IMR-90 (cell line): ENCODE results near the gene AQP1. TPM values are rescaled to one million over a fixed set of nuclear protein-coding genes. Genes with fewer than 3 reads are reported as not detected.

Experiments used
- ATAC-seq: fragments of 200-7000 bp; cut with Tn5 transposase; 2 replicates; pipeline ENCODE4 v1.9.1; 2020; ENCODE audit warnings: low read depth, mild to moderate bottlenecking, moderate library complexity
- BruUV-seq: library from RNA; stranded (reverse); fragments of 400-500 nt; replicated peaks from 2 replicates; lab custom pipeline; 2021; lab: Mats Ljungman, UMichigan
- CTCF ChIA-PET: fragments of 300-600 bp; formaldehyde crosslinking; extraction: SDS; loops from one replicate; lab custom pipeline; 2021; ENCODE audit warnings: antibody characterized with exemption; lab: Yijun Ruan, JAX
- POLR2A ChIA-PET: fragments of 300-600 bp; sonication (Branson Sonifier 250); formaldehyde crosslinking; loops from one replicate; lab custom pipeline; 2022; ENCODE audit warnings: antibody characterized with exemption; ENCODE audit not compliant: unreplicated experiment; lab: Charles Lee
- DNase-seq: peaks from one replicate; pipeline ENCODE4 v3.0.0; 2013
- H2AFZ ChIP-seq: replicated peaks from 2 replicates; pipeline ENCODE3; 2013; ENCODE audit warnings: low read length, mild to moderate bottlenecking; ENCODE audit not compliant: poor library complexity
- H2AK5ac ChIP-seq: 2 replicates; pipeline ENCODE4 v1.6.1; 2013; ENCODE audit warnings: low read depth, low read length, inconsistent platforms
- H2AK9ac ChIP-seq: replicated peaks from 2 replicates; pipeline ENCODE3; 2013; ENCODE audit warnings: mild to moderate bottlenecking, low read depth, low read length, moderate library complexity; ENCODE audit not compliant: poor library complexity
- H2BK120ac ChIP-seq: 2 replicates; pipeline ENCODE4 v1.6.1; 2013; ENCODE audit warnings: low read depth, low read length, inconsistent platforms
- H2BK15ac ChIP-seq: 3 replicates; pipeline ENCODE4 v1.6.1; 2013; ENCODE audit warnings: low read depth, low read length, inconsistent platforms
- H2BK20ac ChIP-seq: 2 replicates; pipeline ENCODE4 v1.6.1; 2013; ENCODE audit warnings: low read depth, mild to moderate bottlenecking, inconsistent platforms, low read length, moderate library complexity
- H2BK5ac ChIP-seq: 2 replicates; pipeline ENCODE4 v1.6.1; 2013; ENCODE audit warnings: mild to moderate bottlenecking, low read depth, low read length, inconsistent platforms; ENCODE audit not compliant: poor library complexity, severe bottlenecking
- H3K14ac ChIP-seq: replicated peaks from 2 replicates; pipeline ENCODE4 v1.6.1; 2013; ENCODE audit warnings: low read depth, low read length, inconsistent platforms
- H3K18ac ChIP-seq: 2 replicates; pipeline ENCODE4 v1.6.1; 2013; ENCODE audit warnings: low read depth, low read length, control low read depth
- H3K23ac ChIP-seq: 2 replicates; pipeline ENCODE4 v1.6.1; 2013; ENCODE audit warnings: low read depth, low read length, inconsistent platforms
- H3K27ac ChIP-seq: 2 replicates; pipeline ENCODE4 v1.5.1; 2013; ENCODE audit warnings: mild to moderate bottlenecking, control low read depth, low read length; ENCODE audit not compliant: insufficient read depth
- H3K27me3 ChIP-seq: 2 replicates; pipeline ENCODE4 v1.6.1; 2013; ENCODE audit warnings: low read length; ENCODE audit not compliant: control insufficient read depth, insufficient read depth
- H3K36me3 ChIP-seq: 2 replicates; pipeline ENCODE4 v1.6.1; 2013; ENCODE audit warnings: low read length, mixed read lengths; ENCODE audit not compliant: control insufficient read depth, insufficient read depth
- H3K4ac ChIP-seq: 2 replicates; pipeline ENCODE4 v1.6.1; 2013; ENCODE audit warnings: low read depth, low read length, inconsistent platforms
- H3K4me1 ChIP-seq: 2 replicates; pipeline ENCODE4 v1.6.1; 2013; ENCODE audit warnings: low read length, mixed read lengths; ENCODE audit not compliant: control insufficient read depth, insufficient read depth
- H3K4me2 ChIP-seq: 2 replicates; pipeline ENCODE4 v1.6.1; 2013; ENCODE audit warnings: low read depth, mild to moderate bottlenecking, control low read depth, low read length, moderate library complexity
- H3K4me3 ChIP-seq: 2 replicates; pipeline ENCODE4 v1.5.1; 2013; ENCODE audit warnings: low read depth, mild to moderate bottlenecking, control low read depth, low read length, moderate library complexity; ENCODE audit not compliant: insufficient read depth
- H3K56ac ChIP-seq: 2 replicates; pipeline ENCODE4 v1.6.1; 2013; ENCODE audit warnings: low read length, inconsistent platforms; ENCODE audit not compliant: insufficient read depth; ENCODE audit errors: extremely low read depth
- H3K79me1 ChIP-seq, 2 experiments: 2 replicates each; pipeline ENCODE4 v1.6.1; 2013; ENCODE audit warnings: low read length in 2 of 2, inconsistent platforms in 1 of 2, low read depth in 1 of 2
- H3K9ac ChIP-seq: 2 replicates; pipeline ENCODE4 v1.6.1; 2013; ENCODE audit warnings: low read depth, low read length, control low read depth
- H3K9me1 ChIP-seq: 2 replicates; pipeline ENCODE4 v1.6.1; 2013; ENCODE audit warnings: low read length, inconsistent platforms; ENCODE audit not compliant: insufficient read depth
- H3K9me3 ChIP-seq: 2 replicates; pipeline ENCODE4 v1.6.1; 2013; ENCODE audit warnings: low read length; ENCODE audit not compliant: control insufficient read depth, insufficient read depth
- H4K20me1 ChIP-seq: 2 replicates; pipeline ENCODE4 v1.6.1; 2013; ENCODE audit warnings: low read length, inconsistent platforms; ENCODE audit not compliant: insufficient read depth
- H4K5ac ChIP-seq: 2 replicates; pipeline ENCODE4 v1.6.1; 2013; ENCODE audit warnings: mild to moderate bottlenecking, low read depth, low read length, control low read depth
- H4K8ac ChIP-seq, 2 experiments: 2 replicates each; pipeline ENCODE4 v1.6.1; 2013; ENCODE audit warnings: low read depth in 2 of 2, low read length in 2 of 2, control low read depth in 1 of 2, inconsistent platforms in 1 of 2
- H4K91ac ChIP-seq: 2 replicates; pipeline ENCODE4 v1.6.1; 2013; ENCODE audit warnings: low read depth, low read length, inconsistent platforms; ENCODE audit not compliant: insufficient read depth
- CHD1 ChIP-seq: IDR thresholded peaks from 2 replicates; pipeline ENCODE4 v1.6.1; 2012; ENCODE audit warnings: low read depth, low read length, improper control_type of control experiment
- NFE2L2 ChIP-seq: fragments of 150-350 bp; IDR thresholded peaks from 2 replicates; pipeline ENCODE4 v1.6.1; 2016; ENCODE audit warnings: low read depth, mild to moderate bottlenecking, low read length
- RFX5 ChIP-seq: IDR thresholded peaks from 2 replicates; pipeline ENCODE4 v1.8.0; 2012; ENCODE audit warnings: low read depth, mild to moderate bottlenecking, low read length, moderate library complexity
- WGBS, 2 experiments: methylation state at CpG; one replicate each; pipeline versions ENCODE4 v1.1.5 to v1.1.7; 2013; ENCODE audit warnings: missing lambda C conversion rate in 2 of 2; ENCODE audit not compliant: insufficient read length in 1 of 2; ENCODE audit errors: extremely low coverage in 2 of 2; 5-methylcytosine and 5-hydroxymethylcytosine counted together
- dilution Hi-C: fragments of 300-500 bp; cut with HindIII; formaldehyde crosslinking; loops from one replicate; pipeline ENCODE4 v1.14.3; 2018; ENCODE audit warnings: low sequenced_read_pairs; ENCODE audit not compliant: unreplicated experiment
- in situ Hi-C: fragments of 300-500 bp; cut with MboI; formaldehyde crosslinking; loops from 3 replicates; pipeline ENCODE4 v1.14.3; 2019; ENCODE audit warnings: low sequenced_read_pairs, inconsistent platforms, mixed read lengths
- intact Hi-C: fragments of 100-400 bp; cut with micrococcal nuclease; formaldehyde crosslinking; loops from 2 replicates; pipeline ENCODE4 v1.10.0; 2022
- polyA plus RNA-seq, 3 experiments: library from polyadenylated mRNA; depleted of rRNA; stranded (reverse); fragments of >200 nt; gene quantifications; 2 replicates each; pipeline ENCODE4 v1.2.3, GENCODE V29; 2012; ENCODE audit warnings: low replicate concordance in 1 of 3
- total RNA-seq: library from RNA; depleted of rRNA; stranded (reverse); fragments of >200 nt; gene quantifications from 2 replicates; pipeline ENCODE4 v1.2.3, GENCODE V29; 2012

Gene AQP1
- total and polyA plus RNA-seq, 2 of the 4 experiments (the other 2 are of a cell fraction), result 0.18 to 0.39 TPM

- no CpG with 5 or more reads among the region's 4 CpGs for WGBS, 2 experiments
- TF ChIP-seq NFE2L2 (no peak), CHD1 (no peak), RFX5 (no peak)
- Histone ChIP-seq H2AK9ac (no peak overlapping the region), H4K8ac (no peak overlapping the region), H2BK120ac (no peak overlapping the region), H3K27ac (no peak overlapping the region), H2BK20ac (no peak overlapping the region), H3K9ac (no peak overlapping the region), H3K9me1 (no peaks in the 10 kb centered on the region), H3K27me3 (peaks cover 12% of the 10 kb centered on the region), H2BK15ac (no peak overlapping the region), H3K4me2 (no peak overlapping the region), H2BK5ac (no peak overlapping the region), H3K4me1 (no peaks in the 10 kb centered on the region), H3K14ac (no peak overlapping the region), H4K20me1 (no peaks in the 10 kb centered on the region), H3K79me1 (no peaks in the 10 kb centered on the region), H3K23ac (no peak overlapping the region), H3K56ac (no peak overlapping the region), H2AFZ (no peak overlapping the region), H2AK5ac (no peak overlapping the region), H4K5ac (no peak overlapping the region), H3K36me3 (no peaks in the 10 kb centered on the region), H4K91ac (no peak overlapping the region), H3K18ac (no peak overlapping the region), H3K4me3 (no peak overlapping the region), H3K9me3 (peaks cover 6% of the 10 kb centered on the region), H3K4ac (no peak overlapping the region)
- intact Hi-C loops, result no loop called here
- BruUV-seq, result no TSS peak
- DNase-seq, result no peak
- ATAC-seq, result no peak
- ChIA-PET CTCF (interaction anchor here (0.6 to 0.7 kb wide), 2 partner anchors 126 to 782 kb away, joined by 3 read pairs; no protein-coding TSS in a partner anchor), POLR2A (no interaction called here)
- dilution Hi-C loops, result no loop called here
- in situ Hi-C loops, result no loop called here
Measured at GRCh38 chr7:30929686-30930085, 18.0 kb downstream of the AQP1 start.
